ENCODE results near the gene IL16. TPM values are rescaled to one million over a fixed set of nuclear protein-coding genes. Genes with fewer than 3 reads are reported as not detected.
A peak's percentile ranks its signal among the peaks of the same experiment; 100 is the strongest.

IL16 gene
- polyA plus RNA-seq, 2 of the 4 experiments (the other 2 are of a cell fraction): 0.09 TPM; not detected in 1

DNA sequence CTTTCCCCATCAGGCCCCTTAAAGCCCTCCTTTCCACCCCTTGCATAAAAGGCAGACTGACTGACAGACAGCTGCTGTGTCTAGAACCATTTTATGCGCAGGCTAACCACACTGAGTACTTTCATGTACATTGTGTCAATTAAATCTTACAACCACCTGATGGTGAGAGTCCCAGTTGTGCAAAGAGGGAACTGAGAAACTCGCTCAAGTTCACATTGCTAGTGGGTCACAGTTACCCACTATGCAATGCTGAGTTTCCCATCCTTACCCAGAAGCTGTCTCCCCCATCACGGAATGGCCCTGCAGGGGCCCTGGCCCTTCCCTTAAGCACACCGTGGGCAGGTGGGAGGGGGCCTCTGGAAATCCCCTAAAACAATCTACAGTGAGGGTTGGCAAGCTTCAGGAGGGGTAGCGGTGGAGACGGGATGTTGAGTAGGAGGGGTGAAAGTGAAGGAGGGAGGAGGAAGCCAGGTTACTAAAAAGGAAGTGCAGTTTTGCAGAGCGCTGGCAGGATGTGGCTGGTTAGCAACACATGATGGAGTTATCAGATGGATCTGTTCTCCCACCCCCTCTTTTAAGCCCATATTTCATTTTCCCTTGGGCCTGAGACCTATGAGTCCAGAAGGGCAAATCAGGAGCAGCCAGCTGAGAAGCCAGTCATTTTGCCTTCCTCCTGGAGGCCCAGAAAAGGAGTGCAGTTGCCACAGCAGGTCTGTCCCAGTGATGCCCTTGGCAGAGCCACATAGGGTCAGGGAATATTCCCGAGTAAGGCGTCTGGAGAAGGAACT, 97.2 kb downstream of the IL16 start:
- no peak for FAIRE-seq
- DNase-seq (ENCODE audit: low read depth in 1 of 2, low spot score in 1 of 2): no peak
- CTCF ChIA-PET: interaction anchor here (1.7 to 5.4 kb wide), 5 partner anchors 11 to 117 kb away, joined by 3 to 30 read pairs (median 9); no protein-coding TSS in a partner anchor
- POLR2A ChIA-PET: no interaction called here
- Histone ChIP-seq H3K4me2 (no peak overlapping the region), H3K4me1 (peaks cover 16% of the 10 kb centered on the region), H3K27ac (no peak overlapping the region), H3K4me3 (no peak overlapping the region), H3K9me3 (no peaks in the 10 kb centered on the region)
- TF ChIP-seq RFX5 (IDR thresholded peaks at IDR 0.05) (no peak), NR3C1 (IDR thresholded peaks at IDR 0.05) (no peak), RNF2 (IDR thresholded peaks at IDR 0.05; ENCODE audit: borderline replicate concordance, low read depth) (no peak), ZC3H11A (IDR thresholded peaks at IDR 0.05) (no peak), PHF8 (IDR thresholded peaks at IDR 0.05; ENCODE audit: borderline replicate concordance, low read depth) (no peak), RCOR1 (IDR thresholded peaks at IDR 0.05; ENCODE audit: low read depth, low read length) (no peak), POLR2A (IDR thresholded peaks at IDR 0.05; ENCODE audit: low read length) (no peak), ZNF302 (CRISPR knock-in tag; IDR thresholded peaks at IDR 0.05) (no peak)
- peak in 1 of 2 experiments; percentile 31; a peak in 2 of 6 replicates for ATAC-seq
- 43% methylated on average over 9 of the region's 9 CpGs for WGBS (ENCODE audit: missing lambda C conversion rate)

DNA sequence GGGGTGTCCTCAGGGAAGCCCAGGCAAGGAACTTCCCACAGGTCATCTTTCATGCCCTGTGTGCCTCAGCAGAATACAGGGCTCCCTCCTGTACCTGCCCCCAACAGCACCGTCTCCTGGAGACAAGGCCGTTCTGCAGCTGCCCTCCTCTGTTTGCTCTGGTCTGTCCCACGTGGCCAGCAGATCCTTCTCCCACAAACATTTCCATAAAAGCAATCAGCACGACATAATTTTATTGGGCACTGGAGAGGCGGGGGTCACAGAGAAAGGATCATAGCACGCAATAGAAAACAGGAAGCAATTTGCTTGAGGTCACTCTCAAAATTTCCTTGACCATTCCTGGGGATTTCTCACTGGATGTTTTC, 97.8 kb downstream of the IL16 start:
- WGBS (ENCODE audit: missing lambda C conversion rate): 42% methylated on average over 6 of the region's 6 CpGs
- TF ChIP-seq RARB (CRISPR knock-in tag; IDR thresholded peaks at IDR 0.05): no peak
- no peak for TF ChIP-seq CHD4 (IDR thresholded peaks at IDR 0.05; ENCODE audit: borderline replicate concordance)
- TF ChIP-seq MAZ (IDR thresholded peaks at IDR 0.05; ENCODE audit: borderline replicate concordance, low read depth, low read length): no peak
- TF ChIP-seq JUNB (IDR thresholded peaks at IDR 0.05): no peak
- no peak for TF ChIP-seq CHD2 (IDR thresholded peaks at IDR 0.05; ENCODE audit: low read length, partially characterized antibody)
- no peak for TF ChIP-seq MAFK (IDR thresholded peaks at IDR 0.05; ENCODE audit: partially characterized antibody)
- TF ChIP-seq FOSB (CRISPR knock-in tag; IDR thresholded peaks at IDR 0.05): no peak
- no peak for TF ChIP-seq POLR2AphosphoS2 (conservative IDR thresholded peaks at IDR 0.05; ENCODE audit: low read length)
- no peak for TF ChIP-seq PHF8 (IDR thresholded peaks at IDR 0.05; ENCODE audit: borderline replicate concordance, low read depth)
- TF ChIP-seq MAX (IDR thresholded peaks at IDR 0.05): no peak
- TF ChIP-seq HDAC2 (IDR thresholded peaks at IDR 0.05): no peak
- no peak overlapping the region for H3K27ac ChIP-seq
- peaks cover 16% of the 10 kb centered on the region for H3K4me1 ChIP-seq
- no peaks in the 10 kb centered on the region for H3K9me3 ChIP-seq
- ChIA-PET CTCF (interaction anchor here (1.7 to 5.4 kb wide), 3 partner anchors 11 to 116 kb away, joined by 3 to 30 read pairs (median 9); no protein-coding TSS in a partner anchor), POLR2A (no interaction called here)
- peak in 1 of 2 experiments; percentile 41; a peak in 3 of 6 replicates for ATAC-seq
- DNase-seq (ENCODE audit: low read depth in 1 of 2, low spot score in 1 of 2): no peak
- H3K4me2 ChIP-seq: no peak overlapping the region
- FAIRE-seq: no peak
- H3K4me3 ChIP-seq: no peak overlapping the region

DNA sequence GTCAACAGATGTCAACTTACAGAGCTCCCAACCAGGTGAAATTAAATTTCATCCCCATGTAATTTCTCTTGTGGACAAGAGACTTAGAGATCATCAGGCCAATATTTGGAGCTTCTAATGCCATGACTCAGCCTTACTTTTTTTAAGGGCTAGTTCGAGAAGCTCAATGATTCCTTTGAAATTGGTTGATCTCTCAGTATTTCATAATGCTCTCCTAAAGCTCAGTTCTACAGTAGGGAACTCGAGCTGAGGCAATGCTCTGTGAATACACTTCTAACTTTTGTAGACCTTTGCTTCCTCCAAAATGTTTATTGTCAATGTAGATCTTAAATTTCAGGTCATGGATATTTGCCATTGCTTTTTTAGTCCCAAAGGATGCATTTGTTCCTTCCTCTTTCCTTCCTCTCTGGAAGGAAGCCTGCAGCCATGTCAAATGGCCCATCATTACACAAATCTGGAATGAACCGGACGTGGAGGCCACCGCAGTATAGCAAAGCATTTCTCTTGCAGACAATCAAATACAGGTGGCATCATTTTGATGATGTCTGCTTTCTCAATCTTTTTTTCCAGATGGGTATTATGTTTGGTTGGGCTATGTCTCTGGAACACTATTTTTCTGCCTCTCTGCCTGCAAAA, 98.9 kb downstream of the IL16 start:
- ChIA-PET CTCF (interaction anchor here (0.9 to 2.6 kb wide), 7 partner anchors 9 to 115 kb away, joined by 3 to 15 read pairs (median 8); no protein-coding TSS in a partner anchor), POLR2A (no interaction called here)
- TF ChIP-seq RARB (CRISPR knock-in tag; IDR thresholded peaks at IDR 0.05) (no peak), NFE2L2 (conservative IDR thresholded peaks at IDR 0.05; ENCODE audit: low read length) (no peak), HOXA7 (CRISPR knock-in tag; IDR thresholded peaks at IDR 0.05) (no peak), RCOR1 (IDR thresholded peaks at IDR 0.05; ENCODE audit: low read depth, low read length) (no peak), KDM1A (IDR thresholded peaks at IDR 0.05; ENCODE audit: low read depth) (no peak), GATA3 (IDR thresholded peaks at IDR 0.05; ENCODE audit: borderline replicate concordance) (no peak), TFCP2L1 (CRISPR knock-in tag; IDR thresholded peaks at IDR 0.05) (no peak), SMC3 (IDR thresholded peaks at IDR 0.05) (no peak), PHF8 (IDR thresholded peaks at IDR 0.05; ENCODE audit: borderline replicate concordance, low read depth) (no peak), MAX (IDR thresholded peaks at IDR 0.05) (no peak), EP300 (IDR thresholded peaks at IDR 0.05) (no peak), FOXS1 (CRISPR knock-in tag; IDR thresholded peaks at IDR 0.05) (no peak), POLR2A (IDR thresholded peaks at IDR 0.05; ENCODE audit: low read length) (no peak), HOXB13 (CRISPR knock-in tag; IDR thresholded peaks at IDR 0.05; ENCODE audit: low read depth) (no peak), JUN (IDR thresholded peaks at IDR 0.05) (no peak), CHD4 (IDR thresholded peaks at IDR 0.05; ENCODE audit: borderline replicate concordance) (no peak)

More for the DNA sequence above, 98.9 kb downstream of the IL16 start:
- Histone ChIP-seq H3K4me1 (peaks cover 16% of the 10 kb centered on the region), H3K9me3 (no peaks in the 10 kb centered on the region), H3K4me3 (no peak overlapping the region), H3K4me2 (no peak overlapping the region), H3K27ac (no peak overlapping the region)
- no peak for ATAC-seq
- no peak for DNase-seq (ENCODE audit: low read depth in 1 of 2, low spot score in 1 of 2)
- WGBS (ENCODE audit: missing lambda C conversion rate): 49% methylated on average over 5 of the region's 5 CpGs
- no peak for FAIRE-seq
